Coronary artery (tissue), 2 donors: ENCODE data around the gene IPCEF1.

ENCODE experiments used
- DNase-seq: peaks from one replicate; pipeline ENCODE4 v3.0.0-alpha.2; 2017; ENCODE audit warnings: low spot score
- H3K27ac ChIP-seq, 2 donors: fragments of 200-600 bp; sonication (generic); one replicate each; pipeline ENCODE4 v1.5.1; 2016 to 2019
- H3K4me3 ChIP-seq: fragments of 200-600 bp; sonication (generic); 2 replicates; pipeline ENCODE4 v1.5.1; 2016; ENCODE audit warnings: mild to moderate bottlenecking, moderate library complexity
- CTCF ChIP-seq: fragments of 200-600 bp; sonication (generic); IDR thresholded peaks from one replicate; pipeline ENCODE4 v1.5.1; 2019; ENCODE audit warnings: antibody characterized with exemption

Gene IPCEF1

GRCh38 chr6:154266560-154267099 lies 90.0 kb downstream of the IPCEF1 start:
- TF ChIP-seq CTCF = no peak

DNA sequence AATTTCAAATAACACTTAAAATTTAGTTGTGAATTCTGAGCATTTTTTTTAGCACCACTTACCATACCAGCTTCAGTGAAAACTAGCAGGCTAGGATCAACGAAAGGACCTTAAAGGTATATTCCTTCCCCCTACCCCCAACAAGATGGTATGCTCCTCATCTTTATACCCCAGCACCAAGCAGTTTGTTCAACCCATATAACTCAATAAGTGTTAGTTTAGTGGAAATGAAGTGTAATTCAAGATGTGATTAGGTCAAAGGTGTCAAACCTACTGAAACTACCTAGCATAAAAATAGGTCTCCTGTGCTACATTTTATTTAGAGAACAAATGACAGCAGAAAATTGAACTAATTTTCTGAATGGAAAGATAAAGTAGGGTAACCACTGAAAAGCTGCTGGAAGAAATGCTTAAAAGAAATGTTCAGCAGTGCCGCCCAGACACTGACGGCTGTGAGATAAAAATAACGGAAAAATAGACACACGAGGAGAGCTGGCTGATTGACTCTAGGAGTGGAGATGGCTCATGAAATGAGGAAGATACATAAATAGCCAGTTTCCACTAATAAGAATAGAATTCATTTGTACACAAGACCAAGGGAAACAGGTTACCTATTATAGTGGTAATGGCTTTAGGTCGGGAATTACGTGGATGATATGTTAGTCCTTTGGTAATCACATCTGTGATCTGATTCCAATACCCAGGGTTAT lies 94.8 kb downstream of the IPCEF1 start:
- no peak for TF ChIP-seq CTCF
- Histone ChIP-seq H3K27ac (no peak overlapping the region), H3K4me3 (no peak overlapping the region)
- no peak for DNase-seq

More at GRCh38 chr6:154266560-154267099, 90.0 kb downstream of the IPCEF1 start:
- Histone ChIP-seq H3K27ac (no peak overlapping the region), H3K4me3 (no peak overlapping the region)
- DNase-seq = no peak

GRCh38 chr6:154258064-154258757 lies 98.4 kb downstream of the IPCEF1 start:
- TF ChIP-seq CTCF = no peak
- no peak for DNase-seq
- Histone ChIP-seq H3K4me3 (no peak overlapping the region), H3K27ac (no peak overlapping the region)

GRCh38 chr6:154257067-154257466 lies 99.5 kb downstream of the IPCEF1 start:
- H3K4me3 ChIP-seq = no peak overlapping the region
- no peak for DNase-seq
- no peak overlapping the region for H3K27ac ChIP-seq
- no peak for TF ChIP-seq CTCF

DNA sequence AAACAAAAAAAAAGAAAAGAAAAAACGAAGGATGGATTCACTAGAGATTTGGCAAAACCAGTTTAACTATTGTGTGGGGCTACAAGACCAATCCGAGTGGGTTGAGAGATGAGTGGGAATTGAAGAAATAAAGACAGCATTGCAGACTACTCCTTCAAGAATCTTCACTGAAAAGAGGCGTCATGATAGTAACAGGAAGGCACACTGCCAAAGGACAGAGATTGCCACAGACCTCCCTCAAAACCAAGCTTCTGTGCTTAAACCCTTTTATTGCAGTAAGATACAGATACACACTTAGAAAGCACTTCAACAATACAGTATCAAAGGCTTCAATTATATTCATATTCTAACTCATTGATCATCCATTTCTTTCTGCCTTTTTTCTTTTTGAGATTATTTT lies 103.9 kb downstream of the IPCEF1 start:
- Histone ChIP-seq H3K4me3 (no peak overlapping the region), H3K27ac (no peak overlapping the region)
- no peak for DNase-seq
- TF ChIP-seq CTCF = no peak

GRCh38 chr6:154251116-154251515 lies 105.5 kb downstream of the IPCEF1 start:
- H3K27ac ChIP-seq = no peak overlapping the region
- H3K4me3 ChIP-seq = no peak overlapping the region
- DNase-seq = no peak
- TF ChIP-seq CTCF = no peak
